ENCODE data around the gene PCSK4. TPM values are rescaled to one million over a fixed set of nuclear protein-coding genes. Genes with fewer than 3 reads are reported as not detected.
"Not testable (repeated sequence)": the region's sequence is repeated elsewhere in the genome, so short reads cannot be mapped to it uniquely, and the experiment has no call there.

Gene PCSK4
- total RNA-seq, 1 donor from 2014 or later = 2.8 TPM

DNA sequence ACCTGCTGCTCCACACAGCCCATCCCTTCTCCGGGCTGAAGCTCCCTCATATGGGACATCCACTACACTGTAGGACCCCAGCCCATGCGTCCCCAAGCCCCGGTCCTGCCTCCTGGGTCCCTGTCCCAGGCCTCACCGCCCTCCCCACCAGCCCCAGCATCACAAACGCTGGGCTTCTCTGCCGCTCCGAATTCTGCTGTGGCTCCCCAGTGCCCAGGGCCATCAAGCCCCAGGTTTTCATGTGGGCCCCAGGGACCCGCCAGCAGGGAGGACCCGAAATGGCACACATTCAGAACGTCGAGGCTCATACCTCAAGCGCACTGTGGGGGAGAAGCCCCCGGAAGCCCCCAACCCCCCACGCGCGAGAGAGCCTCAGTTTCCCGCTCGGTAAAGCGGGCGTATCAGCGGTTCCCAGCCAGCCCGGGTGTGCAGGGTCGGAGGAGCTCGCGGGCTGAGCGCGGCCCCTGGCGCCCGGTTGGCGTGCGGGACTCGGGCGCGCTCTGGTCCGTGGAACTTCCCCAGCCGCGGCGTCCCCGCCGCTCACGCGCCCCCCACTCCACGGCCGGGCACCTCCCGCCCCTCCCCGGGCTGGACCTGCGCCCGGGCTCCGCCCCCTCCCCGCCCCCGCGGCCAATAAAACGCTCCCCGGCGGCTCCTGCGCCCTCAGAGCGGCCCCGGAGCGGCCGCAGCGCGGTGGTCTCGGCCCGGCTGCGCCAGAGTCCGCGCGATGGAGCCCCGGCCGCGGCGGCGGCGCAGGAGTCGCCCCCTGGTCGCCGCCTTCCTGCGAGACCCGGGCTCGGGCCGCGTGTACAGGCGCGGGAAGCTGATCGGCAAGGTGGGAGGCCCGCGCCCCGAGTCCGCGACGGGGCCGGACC lies 33.5 kb upstream of the PCSK4 start, which contains the start of gene PLK5:
Gene PLK5, plus strand, starts transcription at position 666 of the 875 bp plus-strand sequence. CDS start 2,920 bp downstream, outside the sequence.
- no peak for DNase-seq
- peak; percentile 10 for ATAC-seq
- intact Hi-C loops (cut with micrococcal nuclease) = no loop called here

DNA sequence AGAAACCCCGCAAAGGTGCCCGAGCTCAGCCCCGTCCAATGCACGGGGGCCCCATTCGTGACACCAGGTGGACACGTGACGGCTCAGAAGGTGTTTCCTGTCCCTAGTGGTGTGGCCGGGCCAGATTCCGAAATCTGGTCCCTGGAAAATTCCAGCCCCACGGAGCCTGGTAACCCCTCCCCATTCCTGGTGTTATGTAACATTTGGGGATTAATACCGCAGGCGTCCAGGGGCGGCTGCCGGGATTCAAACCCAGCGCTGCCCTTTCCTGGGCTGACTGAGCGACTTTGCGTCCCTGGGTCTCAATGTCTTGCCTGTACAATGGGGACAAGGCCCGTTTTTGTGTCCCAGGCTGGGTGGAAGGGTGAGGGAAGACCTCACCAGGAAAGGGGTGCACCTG lies 32.7 kb upstream of the PCSK4 start:
- intact Hi-C loops (cut with micrococcal nuclease) = no loop called here
- DNase-seq (no peak), ATAC-seq (no peak)

DNA sequence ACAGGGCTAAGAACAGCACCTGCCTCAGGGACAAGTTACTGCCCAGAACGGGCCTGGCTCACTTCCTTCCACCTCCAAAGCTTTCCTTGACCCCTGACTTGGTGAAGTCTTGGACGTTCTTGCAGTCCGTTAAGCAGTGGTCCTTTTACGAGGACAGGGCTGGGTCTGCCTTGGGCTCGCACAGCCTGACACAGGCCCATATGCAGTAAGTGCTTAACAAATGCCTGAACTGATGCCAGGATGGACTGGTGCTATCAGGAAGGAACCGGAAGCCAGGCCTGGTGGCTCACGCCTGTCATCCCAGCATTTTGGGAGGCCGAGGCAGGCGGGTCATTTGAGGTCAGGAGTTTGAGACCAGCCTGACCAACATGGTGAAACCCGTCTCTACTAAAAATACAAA lies 31.9 kb upstream of the PCSK4 start:
- intact Hi-C loops (cut with micrococcal nuclease) = no loop called here

DNA sequence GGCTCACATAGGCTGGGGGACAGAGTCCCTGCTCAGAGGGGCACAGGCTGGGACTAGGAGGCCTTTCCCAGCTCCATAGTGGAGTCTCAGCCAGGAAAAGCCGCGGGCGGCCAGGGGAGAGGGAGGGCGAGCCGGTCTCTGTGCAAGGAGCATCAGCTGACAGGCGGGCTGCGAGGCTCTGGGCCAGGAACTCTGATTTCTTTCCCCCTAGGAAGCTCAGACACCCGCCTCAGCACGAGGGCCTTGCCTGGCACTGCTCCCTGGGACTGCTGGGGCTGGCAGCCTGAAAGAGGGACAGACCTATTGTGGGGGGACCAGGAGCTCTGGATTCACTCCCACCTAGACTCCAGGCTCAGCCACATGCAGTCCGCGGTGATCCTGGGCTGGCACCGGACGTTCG lies 31.5 kb upstream of the PCSK4 start:
- intact Hi-C loops (cut with micrococcal nuclease) = no loop called here
- ATAC-seq (peak; percentile 84), DNase-seq (peak; percentile 59)

More for the DNA sequence above, 31.9 kb upstream of the PCSK4 start:
- peak; percentile 30 for ATAC-seq
- no peak for DNase-seq

DNA sequence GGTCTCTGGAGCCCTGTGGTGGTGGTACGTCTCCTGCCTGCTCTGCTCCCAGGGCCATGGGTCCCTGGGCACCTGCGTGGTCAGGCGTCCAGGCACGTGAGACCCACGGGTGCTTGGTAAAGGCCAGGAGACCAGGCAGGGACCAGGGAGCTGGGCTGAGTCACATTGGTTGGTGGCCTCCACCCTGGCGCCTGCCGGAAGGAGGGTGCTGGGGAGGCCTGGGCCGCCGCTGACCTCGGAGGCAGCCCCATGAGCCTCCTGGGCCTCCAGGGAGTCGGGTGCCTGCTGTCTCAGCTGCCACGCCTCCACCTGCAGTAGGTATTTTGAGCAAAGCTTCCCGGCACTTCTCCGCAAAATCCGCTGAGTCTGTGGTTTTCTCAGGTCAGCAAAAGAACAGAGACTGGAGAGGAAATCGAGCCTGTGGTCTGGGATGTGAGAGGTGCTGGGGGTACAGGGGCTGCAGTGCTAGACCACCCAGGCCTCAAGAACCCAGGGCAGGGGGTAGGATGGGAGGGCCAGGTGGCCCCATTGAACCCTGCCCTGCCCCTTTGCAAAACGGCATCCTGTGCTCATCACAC lies 30.1 kb upstream of the PCSK4 start:
- intact Hi-C loops (cut with micrococcal nuclease) = no loop called here
- ATAC-seq (no peak), DNase-seq (no peak)

DNA sequence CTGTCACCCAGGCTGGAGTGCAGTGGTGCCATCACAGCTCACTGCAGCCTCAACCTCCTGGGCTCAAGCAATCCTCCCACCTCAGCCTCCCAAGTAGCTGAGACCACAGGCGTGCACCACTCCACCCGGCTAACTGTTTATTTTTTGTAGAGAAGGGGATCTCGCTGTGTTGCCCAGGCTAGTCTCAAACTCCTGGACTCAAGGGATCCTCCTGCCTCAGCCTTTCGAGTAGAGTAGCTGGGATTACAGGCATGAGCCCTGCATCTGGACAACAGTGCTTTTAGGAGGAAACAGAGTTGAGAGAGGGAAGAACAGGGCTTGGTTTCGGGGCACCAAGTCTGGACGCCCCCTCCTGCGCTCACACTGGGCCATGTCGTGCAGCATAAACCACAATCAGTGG lies 29.7 kb upstream of the PCSK4 start:
- intact Hi-C loops (cut with micrococcal nuclease); DNase-seq; ATAC-seq: not testable (repeated sequence)

DNA sequence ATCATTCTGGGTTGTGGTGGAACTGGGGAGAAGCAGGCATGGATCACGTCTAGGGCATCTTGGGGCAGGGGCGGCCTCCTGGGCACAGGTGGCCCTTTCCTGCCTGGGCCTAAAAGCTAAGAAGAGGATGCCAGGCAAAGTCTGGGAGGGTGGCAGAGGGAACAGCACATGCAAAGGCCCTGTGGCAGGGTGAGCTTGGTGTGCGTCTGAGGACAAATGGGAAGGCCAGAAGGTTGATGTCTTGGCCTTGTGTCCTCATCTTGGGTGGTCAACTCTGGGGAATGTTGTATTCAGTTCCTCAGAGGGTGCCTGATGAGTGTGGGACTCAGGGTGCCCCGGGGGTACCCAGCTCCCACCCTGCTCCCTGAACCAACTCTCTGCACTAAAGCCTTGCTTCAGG lies 28.3 kb upstream of the PCSK4 start:
- no peak for ATAC-seq
- DNase-seq = no peak
- intact Hi-C loops (cut with micrococcal nuclease) = no loop called here

DNA sequence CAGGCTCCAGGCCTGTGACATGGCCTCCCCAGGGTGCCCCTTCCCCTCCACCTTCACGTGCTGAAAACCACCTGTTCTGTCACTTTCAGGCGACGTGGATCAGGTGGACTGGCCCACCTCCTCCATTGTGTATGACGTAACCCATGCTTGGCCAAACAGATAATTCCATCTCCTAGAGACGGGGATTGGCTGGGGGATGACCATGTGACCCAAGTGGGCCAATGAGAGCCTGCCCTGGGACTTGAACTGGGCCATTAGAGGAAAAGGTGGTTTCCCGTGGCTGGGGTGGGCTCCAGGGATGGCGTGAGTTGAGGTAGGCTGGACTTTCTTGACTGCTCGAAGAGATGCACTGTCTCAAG lies 26.2 kb upstream of the PCSK4 start:
- ATAC-seq (no peak), DNase-seq (no peak)
- intact Hi-C loops (cut with micrococcal nuclease) = no loop called here

DNA sequence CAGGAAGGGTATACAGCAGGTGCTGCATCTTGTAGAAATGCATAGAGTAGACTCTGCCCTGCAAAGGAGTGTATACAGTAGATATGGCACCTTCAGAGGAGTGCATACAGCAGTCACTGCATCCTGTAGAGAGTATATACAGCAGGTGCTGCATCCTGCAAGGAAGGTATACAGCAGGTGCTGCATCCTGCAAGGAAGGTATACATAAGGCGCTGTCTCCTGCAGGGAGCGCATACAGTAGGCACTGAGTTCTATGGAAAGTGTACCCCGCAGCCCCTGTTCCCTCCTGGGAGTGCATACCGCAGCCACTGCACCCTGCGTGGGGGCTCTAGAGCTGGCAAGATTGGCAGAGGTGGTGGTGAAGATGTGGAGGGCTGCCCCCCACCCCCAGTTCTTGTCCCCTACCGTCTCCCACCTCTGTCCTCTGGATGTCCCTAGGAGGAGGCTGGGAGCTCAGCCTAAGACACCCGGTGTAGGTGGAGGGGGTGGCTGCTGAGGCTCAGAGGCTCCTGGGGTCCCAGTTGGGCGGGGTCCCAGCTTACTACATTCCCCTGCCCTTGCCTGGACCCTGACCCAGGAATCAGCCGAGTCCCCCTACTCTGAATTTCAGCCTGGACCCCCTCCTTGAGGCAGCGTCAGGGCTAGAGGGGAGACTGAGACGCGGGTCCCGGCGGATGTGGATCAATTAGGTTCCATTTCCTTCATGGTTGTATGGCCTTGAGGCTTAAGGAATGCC lies 25.0 kb upstream of the PCSK4 start:
- DNase-seq = no peak
- no peak for ATAC-seq
- intact Hi-C loops (cut with micrococcal nuclease) = no loop called here

DNA sequence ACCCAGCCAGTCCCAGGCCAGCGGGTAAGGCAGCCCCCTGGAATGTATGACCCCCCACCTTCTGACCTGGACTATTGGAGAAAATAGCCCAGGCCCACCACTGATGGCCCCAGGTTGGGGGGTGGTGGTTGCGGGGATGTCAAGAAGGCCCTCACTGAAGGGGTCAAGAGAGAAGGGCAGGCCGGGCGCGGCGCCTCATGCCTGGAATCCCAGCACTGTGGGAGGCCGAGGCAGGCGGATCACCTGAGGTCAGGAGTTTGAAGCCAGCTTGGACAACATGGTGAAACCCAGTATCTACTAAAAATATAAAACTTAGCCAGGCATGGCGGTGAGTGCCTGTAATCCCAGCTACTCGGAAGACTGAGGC lies 24.1 kb upstream of the PCSK4 start:
- DNase-seq = no peak
- ATAC-seq = no peak
- intact Hi-C loops (cut with micrococcal nuclease) = no loop called here

DNA sequence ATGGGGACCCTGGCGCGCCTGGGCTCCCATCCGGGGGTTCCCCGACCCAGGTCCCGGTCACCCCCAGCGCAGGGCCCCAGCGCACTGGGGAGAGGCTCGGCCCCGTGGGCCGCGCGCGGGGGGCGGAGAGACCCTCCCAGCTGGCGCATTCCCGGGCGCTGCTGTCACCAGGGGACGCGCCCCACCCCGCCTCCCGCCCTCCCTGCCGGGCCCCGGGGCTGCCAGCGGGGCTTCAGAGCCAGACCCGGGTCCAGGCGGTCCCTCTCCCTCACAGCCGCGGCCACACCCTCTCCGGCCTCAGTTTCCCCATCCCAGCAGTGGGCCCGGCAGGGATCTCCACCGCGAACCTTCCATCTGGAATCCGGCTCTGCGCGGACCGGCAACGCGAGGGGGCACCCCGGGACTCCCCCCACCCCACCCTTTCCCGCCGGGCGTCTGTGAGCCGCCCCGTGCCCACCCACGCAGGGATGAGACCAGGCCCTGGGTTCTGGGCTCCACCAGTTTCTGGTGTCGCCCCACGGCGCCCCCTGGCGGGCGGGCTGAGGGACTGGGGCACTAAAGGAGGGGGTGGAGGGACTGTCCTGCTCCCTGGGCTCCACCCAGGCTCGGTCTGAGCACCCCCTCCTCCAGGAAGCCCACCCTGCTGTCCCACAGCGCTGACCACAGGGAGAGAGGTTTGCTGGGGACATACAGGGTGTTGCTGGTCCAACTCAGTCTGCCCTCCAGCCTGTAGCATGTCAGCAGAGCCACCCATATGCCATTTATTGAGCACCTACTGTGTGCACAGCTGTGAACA lies 23.5 kb upstream of the PCSK4 start:
- ATAC-seq (peak; percentile 63), DNase-seq (peak; percentile 74)
- intact Hi-C loops (cut with micrococcal nuclease) = no loop called here

DNA sequence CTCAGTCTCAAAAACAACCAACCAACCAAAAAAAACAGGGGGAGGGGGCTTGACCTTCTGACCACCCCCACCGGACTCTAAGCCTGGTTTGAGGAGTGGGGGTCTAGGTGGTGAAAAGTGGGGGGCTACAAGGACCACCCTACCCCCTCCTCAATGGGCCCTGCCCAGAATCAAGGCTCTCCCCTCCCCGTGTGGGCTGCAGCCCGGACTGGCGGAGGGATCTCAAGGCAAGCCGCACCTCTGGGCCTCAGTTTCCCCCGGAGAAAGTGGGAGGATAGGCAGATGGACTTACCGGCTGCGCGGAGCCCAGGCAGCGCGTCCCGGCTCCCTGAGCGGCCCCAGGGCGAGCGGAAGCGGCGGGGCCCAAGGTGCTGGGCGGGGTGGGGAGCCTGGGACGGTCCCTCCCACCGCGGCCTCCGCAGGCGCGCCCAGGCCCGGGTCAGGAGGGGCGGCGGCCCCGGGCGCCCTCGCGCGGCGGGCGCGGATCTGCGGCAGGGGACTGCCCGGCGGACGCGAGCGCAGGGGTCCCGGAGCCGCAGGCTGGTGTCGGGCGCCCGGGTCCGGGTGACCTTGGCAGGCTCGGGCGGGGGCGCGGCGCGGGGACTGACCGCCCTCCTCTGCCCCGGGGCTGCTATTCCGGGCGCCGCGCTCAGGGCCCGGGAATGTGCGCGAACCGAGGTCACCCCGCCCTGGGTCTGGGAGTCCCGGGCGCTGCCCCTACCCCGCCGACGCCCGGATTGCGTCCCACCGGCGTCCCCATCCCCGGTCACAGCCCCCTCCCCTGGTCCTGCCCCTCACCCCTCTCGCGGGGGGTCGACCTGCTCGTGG lies 22.7 kb upstream of the PCSK4 start, which contains the start of gene ADAMTSL5:
Gene ADAMTSL5, minus strand, starts transcription at position 349 of the 828 bp plus-strand sequence. CDS start 2,076 bp downstream, outside the sequence.
- intact Hi-C loops (cut with micrococcal nuclease) = no loop called here
- DNase-seq (peak; percentile 86), ATAC-seq (peak; percentile 76)

DNA sequence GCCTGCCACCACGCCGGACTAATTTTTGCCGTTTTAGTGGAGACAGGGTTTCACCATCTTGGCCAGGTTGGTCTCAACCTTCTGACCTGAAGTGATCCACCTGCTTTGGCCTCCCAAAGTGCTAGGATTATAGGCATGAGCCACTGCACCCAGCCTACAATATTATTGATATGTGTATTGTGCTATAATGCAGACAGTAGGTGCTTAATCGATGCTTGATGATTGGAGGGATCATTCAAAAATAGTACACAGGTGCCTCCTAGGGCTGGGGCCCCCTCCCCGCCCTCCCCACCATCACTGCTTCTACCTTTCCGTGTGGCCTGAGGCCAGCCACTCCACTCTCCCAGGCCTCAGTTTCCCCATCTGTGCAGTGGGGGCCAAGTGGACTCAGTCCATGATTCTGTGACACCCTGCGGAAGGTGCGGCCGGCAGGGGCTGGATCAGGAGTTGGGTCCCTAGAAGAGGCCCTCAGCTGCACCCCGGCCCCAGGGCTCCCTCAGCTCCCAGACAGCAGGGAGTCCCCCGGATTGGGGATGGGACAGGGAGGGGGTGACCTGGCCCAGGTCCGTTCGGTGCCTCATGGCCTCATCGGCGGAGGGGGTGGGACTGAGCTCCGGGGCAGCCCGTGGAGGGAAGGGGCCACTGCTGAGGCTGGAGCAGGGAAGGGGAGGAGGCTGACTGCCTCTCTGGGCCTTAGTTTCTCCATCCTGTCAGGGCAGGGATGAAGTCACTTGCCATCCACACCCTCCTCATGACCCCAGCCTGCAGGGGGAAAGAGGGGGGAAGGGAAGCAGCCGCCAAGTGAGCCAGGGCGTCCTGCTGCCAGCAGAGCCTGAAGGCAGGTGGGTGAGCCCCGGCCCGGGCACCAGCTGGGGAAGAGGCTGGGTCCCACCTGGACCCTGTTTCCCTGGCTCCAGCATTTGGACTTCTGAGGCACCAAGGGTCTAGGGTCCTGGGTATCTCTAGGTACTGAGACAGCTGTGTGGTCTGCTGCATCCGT lies 21.5 kb upstream of the PCSK4 start:
- no peak for DNase-seq
- intact Hi-C loops (cut with micrococcal nuclease) = no loop called here
- ATAC-seq = no peak

DNA sequence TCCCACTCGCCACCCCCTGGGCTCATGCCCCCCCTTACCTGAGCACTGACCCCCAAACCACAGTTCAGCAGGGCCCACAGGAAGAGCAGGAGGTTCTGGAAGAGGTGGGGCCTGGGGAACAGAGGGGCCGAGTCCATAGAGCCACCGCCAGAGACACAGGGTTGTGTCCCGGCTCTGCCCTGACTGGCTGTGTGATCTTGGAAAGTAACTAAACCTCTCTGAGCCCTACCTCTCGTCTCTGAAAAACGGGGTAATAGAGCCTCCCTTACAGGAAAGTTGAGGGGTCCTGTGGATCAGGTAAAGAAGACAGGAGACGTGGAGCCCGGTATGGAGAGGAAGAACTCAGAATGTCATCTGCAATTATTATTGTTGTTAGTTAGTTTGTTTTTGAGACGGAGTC lies 20.7 kb upstream of the PCSK4 start:
- DNase-seq (no peak), ATAC-seq (no peak)
- intact Hi-C loops (cut with micrococcal nuclease) = no loop called here

DNA sequence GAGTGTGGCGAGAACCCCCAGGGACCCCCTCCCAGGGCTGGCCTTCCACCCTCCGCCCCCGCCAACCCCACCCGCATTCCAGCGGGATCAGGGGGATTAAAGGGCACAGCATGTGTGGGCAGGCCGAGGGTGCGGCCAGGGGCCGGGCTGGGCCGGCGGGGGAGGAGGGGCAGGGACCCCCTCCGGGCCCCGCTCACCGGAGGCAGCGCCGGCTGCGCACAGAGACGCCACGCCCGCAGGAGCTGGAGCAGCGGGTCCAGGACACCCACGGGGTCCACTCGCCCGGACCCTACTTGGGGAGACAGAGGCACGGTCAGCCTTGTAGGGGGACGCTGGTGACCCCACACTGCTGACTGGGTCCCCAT lies 20.3 kb upstream of the PCSK4 start:
- intact Hi-C loops (cut with micrococcal nuclease) = no loop called here
- DNase-seq (no peak), ATAC-seq (no peak)

DNA sequence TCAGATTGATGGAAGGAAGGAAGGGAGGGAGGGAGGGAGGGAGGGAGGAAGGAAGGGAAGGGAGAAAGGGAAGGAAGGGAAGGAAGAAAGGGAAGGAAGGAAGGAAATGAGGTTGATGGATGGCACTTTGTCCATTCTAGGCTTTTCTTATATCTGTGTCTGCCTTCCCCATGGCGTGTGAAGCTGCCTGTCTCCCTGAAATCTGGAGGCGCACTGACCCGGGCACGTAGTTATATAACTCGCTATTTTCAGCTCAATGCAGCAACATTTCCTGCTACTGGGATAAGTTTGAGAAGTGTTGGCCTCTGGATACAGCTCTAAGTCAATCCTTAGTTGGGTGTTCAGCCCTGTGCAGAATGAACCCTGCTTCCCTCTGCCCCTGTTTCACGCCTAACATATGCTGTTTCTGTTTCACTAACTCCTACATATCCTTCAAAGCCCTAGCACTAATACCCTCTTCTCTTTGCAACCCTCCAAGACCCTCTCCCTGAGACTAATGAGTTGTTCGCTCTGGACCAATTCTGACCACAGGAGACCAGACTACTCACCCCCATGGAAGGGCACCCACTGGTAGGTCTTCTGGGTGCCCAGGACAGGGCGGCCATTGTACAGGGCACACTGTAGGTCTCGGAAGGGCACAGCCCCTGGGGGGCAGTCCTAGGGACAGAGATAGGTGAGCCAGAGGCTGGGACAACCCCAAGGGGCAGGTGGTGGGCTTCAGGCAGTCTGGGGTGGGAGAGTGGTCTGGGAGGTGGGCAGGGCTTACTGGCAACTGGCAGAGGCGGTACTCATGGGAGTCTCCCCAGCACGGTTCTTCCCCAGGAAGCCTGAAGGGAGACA lies 19.7 kb upstream of the PCSK4 start:
- intact Hi-C loops (cut with micrococcal nuclease) = no loop called here
- DNase-seq = no peak
- ATAC-seq = no peak

DNA sequence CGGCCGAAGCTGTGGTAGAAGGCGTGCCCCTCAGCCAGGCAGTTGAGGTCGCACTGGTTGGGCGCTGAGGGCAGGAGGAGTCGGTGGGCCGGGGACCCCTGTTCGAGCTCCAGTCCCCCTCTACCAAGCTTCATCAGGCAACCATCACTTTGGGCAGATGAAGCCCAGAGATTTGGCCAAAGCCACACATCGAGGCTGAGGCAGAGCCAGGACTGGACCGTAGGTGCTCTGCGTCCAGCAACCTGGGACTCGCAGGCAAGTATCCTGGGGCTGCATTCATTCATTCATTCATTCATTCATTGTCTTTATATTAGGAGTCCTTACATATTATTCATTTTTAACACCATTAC lies 18.3 kb upstream of the PCSK4 start:
- ATAC-seq (no peak), DNase-seq (no peak)
- intact Hi-C loops (cut with micrococcal nuclease) = no loop called here
